ENCODE data around the gene RCC1.
"Not testable (repeated sequence)": the region's sequence is repeated elsewhere in the genome, so short reads cannot be mapped to it uniquely, and the experiment has no call there.

RCC1 gene

GRCh38 chr1:28586585-28587391 is 80.9 kb downstream of the RCC1 start:
- not testable (repeated sequence) for DNase-seq (ENCODE audit: low read depth in 2 of 3, low spot score in 2 of 3)

All from activated CD8-positive, alpha-beta memory T cell treated with anti-CD3 and anti-CD28 coated beads for 48 hours (primary cell).